ENCODE results near the gene PTPRZ1.

Gene PTPRZ1

GRCh38 chr7:121901026-121901425 is 28.1 kb downstream of the PTPRZ1 start:
- no peak for DNase-seq

- DNase-seq = no peak
Observed at GRCh38 chr7:121904120-121904519, 31.2 kb downstream of the PTPRZ1 start.

DNA sequence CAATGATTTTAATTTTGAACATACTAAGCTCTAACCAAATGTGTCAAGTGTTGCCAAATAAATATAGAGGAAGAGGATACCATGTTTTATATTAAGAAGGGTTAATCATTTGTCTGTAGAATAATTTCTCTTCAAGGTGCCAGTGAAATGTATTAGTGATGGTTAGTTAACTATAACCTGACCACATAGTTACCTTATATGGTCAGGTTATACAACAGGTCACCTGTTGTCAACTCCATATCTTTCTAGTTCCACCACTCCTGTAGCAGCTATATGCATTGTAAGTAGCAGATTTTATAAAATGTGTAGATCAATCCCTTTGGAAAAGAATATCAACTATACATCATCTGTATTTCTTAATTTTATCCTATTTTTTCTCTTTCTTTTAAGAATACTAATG is 35.1 kb downstream of the PTPRZ1 start:
- no peak for DNase-seq

DNA sequence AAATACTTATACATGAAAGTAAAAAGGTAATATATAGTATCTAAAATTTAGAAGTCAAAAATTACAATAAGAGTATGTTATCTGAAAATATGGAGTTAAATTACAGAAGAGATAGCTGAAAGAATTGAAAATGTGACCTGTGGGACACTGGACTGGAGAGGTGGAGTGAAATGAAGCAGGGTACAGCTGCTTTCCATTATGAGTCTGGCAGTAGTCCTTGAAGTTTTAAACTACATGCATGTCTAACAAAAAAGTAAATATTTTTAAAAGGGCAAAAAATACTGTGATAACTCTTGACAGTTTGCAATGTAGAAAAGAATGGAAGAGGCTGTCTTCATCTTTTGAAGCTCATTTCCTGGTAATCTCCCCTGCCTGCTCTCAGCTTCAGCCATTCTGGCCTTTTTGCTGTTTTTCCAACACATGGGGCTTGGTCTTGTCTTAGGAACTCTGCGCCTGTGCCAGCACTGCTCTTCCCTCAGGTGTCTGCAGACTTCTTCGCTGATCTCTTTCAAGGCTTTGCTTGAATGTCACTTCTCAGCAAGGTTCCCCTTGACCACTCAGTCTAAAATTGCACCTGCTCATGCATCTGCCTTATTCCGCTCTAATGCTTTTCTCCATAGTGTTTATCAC is 36.9 kb downstream of the PTPRZ1 start:
- DNase-seq = no peak

DNA sequence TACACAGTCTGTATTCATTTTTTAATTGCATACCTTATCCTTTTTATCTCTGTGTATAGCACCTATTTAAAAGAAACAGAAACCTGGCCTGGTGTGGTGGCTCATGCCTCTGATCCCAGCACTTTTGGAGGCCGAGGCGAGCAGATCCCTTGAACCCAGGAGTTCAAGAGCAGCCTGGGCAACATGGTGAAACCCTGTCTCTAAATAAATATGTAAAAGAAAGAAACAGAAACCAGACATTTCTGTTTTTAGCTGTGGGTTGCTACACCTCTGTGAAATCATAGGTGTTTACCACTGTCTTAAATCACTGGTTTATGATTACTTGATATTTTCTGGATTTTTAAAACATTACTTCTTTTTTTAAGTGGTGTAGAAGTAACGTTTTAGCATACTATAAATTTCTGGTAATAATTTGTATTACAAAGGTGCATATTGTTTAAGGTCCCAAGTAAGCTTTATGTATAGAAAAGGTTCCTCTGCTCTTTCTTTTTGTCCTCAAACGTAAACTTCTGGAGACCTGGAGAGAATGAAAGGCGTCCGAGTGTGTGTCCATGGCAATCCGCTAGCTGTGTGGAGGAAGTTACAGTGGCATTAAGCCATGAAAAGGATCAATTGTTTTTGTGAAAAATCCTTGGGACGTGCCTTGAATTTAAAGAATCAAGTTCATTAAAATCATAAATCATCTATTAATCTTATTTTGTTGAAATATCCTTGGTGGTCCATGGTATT is 41.1 kb downstream of the PTPRZ1 start:
- DNase-seq = no peak

GRCh38 chr7:121914676-121915279 is 41.8 kb downstream of the PTPRZ1 start:
- DNase-seq = no peak

DNA sequence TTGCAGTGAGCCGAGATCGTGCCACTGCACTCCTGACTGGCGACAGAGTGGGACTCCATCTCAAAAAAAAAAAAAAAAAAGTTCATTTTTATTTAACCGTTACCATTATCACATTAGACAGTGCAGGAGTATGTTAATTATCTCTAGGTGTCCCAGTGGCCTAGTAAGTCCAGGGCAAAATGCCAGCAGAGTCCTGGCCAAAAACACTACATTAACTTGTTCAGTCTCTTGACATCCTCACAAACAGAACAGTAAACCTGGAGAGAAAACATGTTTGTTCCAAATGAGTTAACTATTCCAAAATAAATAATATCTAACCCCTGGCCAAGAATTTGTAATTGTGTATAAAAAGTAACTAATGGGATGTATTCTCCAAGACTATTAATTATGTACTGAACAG is 43.2 kb downstream of the PTPRZ1 start:
- DNase-seq = no peak

GRCh38 chr7:121919986-121920385 is 47.0 kb downstream of the PTPRZ1 start:
- DNase-seq = no peak

GRCh38 chr7:121924269-121925186 is 51.6 kb downstream of the PTPRZ1 start:
- DNase-seq = no peak

GRCh38 chr7:121931149-121931902 is 58.4 kb downstream of the PTPRZ1 start:
- no peak for DNase-seq

- no peak for DNase-seq
Observed at GRCh38 chr7:121932768-121933167, 59.8 kb downstream of the PTPRZ1 start.

DNA sequence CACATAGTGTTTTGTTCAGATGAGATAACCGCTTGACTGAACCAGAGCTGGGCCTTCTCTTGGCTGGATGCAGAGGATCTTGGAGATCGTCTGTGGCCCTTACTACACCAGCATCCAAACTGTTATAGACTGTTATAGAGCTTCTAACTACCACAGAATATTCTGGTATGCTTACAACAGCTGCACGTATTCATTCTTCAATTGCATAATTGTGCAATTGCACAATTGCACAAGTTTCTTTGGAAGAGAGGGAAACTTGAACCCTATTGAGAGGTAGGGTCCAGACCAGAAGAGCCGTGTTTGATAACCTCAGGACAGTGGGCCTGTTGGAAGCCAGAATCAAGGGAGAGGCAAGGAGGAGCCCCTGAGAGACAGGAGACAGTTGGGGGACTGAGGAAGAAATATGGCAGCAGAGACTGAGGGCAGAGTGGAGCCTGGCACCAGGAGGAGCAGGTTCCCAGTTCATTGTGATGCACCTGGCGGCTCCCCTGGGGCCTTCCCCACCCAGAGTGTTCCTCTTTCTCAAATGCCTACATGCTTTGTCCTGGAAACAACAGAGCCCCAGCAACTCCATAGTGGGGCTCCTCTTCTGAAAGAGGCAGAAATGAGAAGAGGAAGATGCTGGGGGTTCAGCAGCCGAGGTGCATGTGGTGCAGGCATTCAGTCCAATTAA is 64.1 kb downstream of the PTPRZ1 start:
- no peak for DNase-seq

- no peak for DNase-seq
Observed at GRCh38 chr7:121938429-121938996, 65.6 kb downstream of the PTPRZ1 start.

GRCh38 chr7:121940918-121941317 is 68.0 kb downstream of the PTPRZ1 start:
- DNase-seq = no peak

DNA sequence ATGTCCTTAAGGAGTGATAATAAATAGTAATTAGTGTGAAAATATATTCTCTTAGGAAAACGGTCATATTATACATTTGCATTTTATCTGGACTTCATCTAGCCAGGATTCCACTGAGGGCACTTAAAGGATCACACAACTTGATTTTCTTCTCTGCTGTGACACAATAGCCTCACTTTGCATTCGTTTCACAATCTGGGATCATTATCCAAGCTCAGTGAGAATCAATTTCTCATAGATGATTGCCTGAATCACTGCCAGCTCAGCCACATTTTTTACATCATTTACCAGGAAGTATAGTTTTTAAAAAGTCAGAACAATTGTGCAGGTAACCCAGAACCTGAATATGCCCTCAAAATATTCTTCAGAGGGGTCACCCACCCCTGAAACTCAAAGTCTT is 68.9 kb downstream of the PTPRZ1 start:
- no peak for DNase-seq

DNA sequence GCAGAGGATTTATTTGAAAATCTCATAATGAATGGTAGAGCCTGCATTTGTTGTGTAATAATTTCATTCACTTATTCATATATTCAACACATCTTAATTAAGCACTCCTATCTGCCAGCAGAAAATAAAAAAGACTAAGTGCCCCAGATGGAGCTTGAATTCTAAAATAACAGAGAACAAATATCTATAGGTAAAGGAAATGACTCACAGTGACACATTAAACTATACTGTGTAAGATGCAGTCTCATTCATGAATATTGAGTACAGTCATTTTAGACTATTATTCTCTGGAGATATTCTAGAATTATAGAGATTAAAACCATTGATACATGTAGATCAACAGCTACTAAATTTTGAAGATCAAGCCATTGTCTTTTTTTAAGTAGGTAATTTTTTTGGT is 72.1 kb downstream of the PTPRZ1 start:
- DNase-seq = no peak

DNA sequence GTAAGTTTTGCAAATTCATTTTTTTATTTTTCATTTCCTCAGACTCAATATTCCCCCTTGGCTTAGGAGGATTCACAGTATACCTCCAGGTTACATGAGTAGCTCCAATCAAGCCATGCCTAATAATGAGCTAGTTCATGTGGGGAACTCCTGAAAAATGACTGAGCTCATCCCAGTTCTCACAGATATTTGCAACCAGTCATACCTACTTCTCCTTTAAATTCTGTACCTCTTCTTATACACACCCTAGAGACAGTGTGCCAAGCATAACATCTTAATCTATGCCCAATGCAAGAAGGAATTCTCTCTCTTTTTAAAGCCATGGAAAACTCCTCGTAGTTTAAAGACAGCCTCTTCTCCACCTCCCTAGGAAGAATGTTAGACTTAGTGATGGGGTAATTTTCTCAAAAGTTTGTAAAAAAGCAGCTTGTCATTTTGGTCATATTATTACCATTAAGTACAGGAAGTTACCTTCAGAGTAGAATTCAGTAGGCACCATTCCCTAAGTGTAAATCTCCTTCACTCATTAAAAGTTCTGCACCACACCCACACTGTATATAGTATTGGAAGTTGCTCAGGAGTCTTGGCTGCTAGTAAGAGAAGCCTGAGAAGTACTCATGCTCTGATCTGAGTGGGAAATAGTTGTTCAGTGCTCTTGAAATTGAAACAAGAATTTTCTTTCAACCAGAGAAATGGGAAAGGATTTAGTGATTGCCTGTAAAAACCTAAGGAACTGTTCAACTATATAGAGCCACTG is 72.7 kb downstream of the PTPRZ1 start:
- no peak for DNase-seq

GRCh38 chr7:121953164-121953563 is 80.2 kb downstream of the PTPRZ1 start:
- no peak for DNase-seq

DNA sequence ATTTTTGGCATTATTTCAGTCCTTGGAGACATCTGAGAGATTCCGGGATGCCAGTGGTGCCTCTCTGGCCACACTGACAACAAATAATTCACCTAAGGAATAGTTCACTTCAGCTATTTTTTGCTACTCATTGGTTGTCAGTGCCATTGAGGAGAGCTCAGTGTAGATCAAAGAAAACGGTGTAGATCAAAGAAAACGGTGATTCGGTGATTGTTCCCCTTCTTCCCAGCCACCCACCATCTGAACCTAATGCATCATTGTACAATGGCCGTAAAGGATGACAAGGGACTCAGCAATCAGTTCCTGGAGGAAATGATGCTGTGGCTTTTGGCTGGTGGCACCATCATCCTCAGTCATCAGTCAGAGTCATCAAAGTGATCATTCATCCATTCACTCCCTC is 80.6 kb downstream of the PTPRZ1 start:
- no peak for DNase-seq

GRCh38 chr7:121954803-121955202 is 81.8 kb downstream of the PTPRZ1 start:
- no peak for DNase-seq

DNA sequence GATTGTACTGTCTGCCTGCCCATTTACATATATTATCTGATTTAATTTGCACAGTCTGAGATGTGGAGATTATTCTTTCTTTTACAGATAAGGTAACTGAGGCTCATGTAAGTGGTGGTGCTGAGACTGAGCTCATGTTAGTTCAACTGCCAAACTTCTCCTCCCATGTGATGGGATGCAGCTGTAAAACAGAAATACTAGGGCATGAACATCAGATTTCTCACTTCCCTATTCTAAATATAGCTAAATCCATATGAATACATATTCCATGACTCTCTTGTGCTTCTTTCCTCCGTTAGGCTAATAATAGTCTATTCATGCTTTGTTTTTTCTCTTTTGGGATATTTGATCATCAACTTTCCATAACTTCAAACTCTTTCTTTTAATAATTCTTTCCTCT is 84.7 kb downstream of the PTPRZ1 start:
- DNase-seq = no peak
